Eye (tissue), 1 donor: ENCODE data around the gene RNF212.
A peak's percentile ranks its signal among the peaks of the same experiment; 100 is the strongest.

Experiments used
- DNase-seq: peaks from one replicate; pipeline ENCODE4 v3.0.0-alpha.2; 2015

The RNF212 gene

GRCh38 chr4:1115528-1116293, 2.3 kb upstream of the RNF212 start:
- DNase-seq: no peak

GRCh38 chr4:1112821-1113182, 562 bp downstream of the RNF212 start:
- no peak for DNase-seq

GRCh38 chr4:1112174-1112820, 1.1 kb downstream of the RNF212 start:
- DNase-seq: no peak

- no peak for DNase-seq
These were observed 2.0 kb downstream of the RNF212 start for GRCh38 chr4:1111259-1111809.

DNA sequence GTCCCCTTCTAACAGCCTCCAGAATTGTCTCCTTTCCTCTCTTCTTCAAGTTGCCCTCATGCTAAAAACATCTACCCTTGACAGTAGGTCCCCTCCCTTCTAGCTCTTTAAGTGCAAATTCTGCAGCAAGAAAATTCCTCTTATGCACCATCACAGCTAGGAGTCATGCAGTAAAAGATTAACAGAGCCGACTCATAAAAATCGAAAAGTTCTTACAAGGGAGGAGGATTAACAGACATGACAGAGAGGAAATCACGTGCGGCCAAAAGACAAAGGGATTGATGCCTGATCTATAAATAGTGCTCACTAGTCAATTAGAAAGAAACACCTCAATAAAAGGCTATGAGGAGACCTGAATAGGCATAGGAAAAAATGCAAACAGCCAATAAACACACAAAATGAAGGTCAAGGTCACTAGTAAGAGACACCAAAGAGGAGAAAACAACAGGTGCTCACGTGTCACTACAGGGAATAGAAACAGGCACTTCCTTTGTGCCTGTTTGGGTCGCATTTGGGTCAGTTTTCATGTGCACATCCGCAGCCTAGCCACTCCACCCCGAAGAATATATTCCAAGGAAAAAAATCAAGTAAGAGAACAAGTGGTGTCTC, 3.4 kb downstream of the RNF212 start:
- no peak for DNase-seq

- no peak for DNase-seq
These were observed 4.0 kb downstream of the RNF212 start for GRCh38 chr4:1109333-1109732.

- peak; percentile 86 for DNase-seq
These were observed 7.7 kb downstream of the RNF212 start for GRCh38 chr4:1105662-1106061.

- DNase-seq: no peak
These were observed 8.3 kb downstream of the RNF212 start for GRCh38 chr4:1105067-1105466.

DNA sequence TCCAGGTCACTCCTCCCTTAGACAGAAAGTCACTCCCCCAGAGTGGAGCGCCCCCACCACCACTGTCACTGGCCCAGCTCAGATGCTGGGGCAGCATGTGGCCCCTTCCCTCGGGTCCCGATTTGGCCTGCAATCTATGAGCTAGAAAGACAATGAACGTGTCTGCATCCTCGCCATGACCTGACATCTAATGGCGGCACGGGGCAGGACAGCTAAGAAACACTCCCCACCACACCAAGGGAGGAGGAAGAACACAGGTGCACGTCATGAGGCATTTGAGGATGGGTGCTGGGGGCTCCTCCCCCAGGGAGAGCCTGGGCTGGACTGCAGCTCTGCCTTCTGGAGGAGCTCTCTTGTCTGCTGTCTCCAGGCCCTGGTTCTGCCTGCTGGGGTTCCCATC, 8.7 kb downstream of the RNF212 start:
- no peak for DNase-seq

DNA sequence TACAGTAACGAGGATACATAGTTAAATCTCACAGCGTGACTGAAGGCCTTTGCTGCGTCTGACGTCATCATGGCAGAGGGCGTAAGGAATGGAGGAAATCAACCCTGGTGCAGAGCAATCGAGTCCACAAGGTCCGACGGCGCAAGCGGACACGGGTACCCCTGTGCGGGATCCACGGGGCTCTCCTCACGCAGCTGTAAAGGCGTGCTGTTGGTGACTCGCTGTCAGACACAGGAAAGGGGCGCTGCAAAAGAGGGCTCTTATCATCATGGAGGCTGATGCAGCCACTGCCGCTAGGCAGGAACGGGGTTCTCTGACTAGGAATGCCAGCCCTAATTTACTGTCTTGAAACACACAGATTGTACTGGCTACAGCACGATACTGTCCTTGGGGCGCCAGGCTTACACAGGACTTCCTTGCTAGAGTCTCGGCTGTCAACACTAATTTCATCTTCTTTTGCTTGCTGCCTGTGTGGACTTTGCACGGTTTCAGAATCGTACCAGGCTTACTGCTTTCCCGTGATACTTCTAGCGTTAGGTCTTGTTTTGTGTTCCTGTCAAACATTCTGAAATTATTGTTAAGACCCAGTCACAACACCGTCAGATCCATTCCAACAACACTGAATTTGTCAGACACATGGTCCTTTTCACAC, 13.6 kb downstream of the RNF212 start:
- peak; percentile 61 for DNase-seq

DNA sequence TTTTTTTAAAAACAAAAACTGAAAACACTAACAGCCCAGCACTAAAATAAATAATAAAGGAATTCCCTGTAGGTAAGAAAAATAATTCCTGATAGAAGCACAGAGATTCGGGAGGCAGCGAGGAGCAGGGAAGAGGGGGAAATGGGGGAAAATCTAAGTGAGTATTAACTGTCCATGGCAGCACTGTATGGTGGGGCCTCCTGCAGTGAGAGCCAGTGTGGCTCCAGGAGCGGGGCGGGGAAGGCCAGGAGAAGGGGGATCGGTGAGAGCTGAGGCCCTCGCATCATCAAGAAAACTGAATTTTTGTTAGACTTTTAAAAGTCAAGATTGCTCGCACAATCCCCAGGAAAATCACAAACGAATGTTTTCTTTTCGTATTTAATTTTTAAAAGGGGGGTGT, 14.1 kb downstream of the RNF212 start:
- DNase-seq: no peak

DNA sequence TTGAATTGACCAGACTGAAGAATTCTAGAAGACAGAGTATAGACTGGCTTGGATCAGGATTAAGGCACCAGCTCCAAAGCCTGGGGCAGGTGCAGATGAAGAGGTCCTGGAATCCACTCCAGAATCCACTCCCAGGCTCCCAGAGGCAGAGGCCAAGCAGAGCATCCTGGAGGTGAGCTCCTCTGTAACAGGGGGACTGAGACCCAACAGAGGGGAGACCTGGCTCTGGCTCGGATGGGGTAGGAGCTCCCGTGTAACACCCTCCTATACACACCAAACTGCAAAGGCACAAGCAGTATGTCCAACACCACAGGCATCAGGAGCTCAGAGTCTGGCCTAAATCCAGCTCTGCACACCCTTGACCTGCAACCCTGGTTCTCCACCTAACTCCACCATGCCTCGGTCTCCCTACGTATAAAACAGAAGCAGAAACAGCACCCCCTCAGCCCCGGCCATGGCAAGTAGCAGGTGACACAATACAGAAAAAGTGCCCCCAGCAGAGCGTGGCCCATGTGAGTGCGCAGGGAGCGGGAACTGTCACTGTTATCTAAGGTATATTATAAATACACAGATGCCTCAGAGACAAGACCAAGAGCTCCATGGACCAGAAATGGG, 14.9 kb downstream of the RNF212 start:
- no peak for DNase-seq

- DNase-seq: no peak
These were observed 15.8 kb downstream of the RNF212 start for GRCh38 chr4:1097553-1097952.

GRCh38 chr4:1096841-1097240, 16.5 kb downstream of the RNF212 start:
- DNase-seq: no peak

GRCh38 chr4:1094336-1094690, 19.1 kb downstream of the RNF212 start:
- no peak for DNase-seq

DNA sequence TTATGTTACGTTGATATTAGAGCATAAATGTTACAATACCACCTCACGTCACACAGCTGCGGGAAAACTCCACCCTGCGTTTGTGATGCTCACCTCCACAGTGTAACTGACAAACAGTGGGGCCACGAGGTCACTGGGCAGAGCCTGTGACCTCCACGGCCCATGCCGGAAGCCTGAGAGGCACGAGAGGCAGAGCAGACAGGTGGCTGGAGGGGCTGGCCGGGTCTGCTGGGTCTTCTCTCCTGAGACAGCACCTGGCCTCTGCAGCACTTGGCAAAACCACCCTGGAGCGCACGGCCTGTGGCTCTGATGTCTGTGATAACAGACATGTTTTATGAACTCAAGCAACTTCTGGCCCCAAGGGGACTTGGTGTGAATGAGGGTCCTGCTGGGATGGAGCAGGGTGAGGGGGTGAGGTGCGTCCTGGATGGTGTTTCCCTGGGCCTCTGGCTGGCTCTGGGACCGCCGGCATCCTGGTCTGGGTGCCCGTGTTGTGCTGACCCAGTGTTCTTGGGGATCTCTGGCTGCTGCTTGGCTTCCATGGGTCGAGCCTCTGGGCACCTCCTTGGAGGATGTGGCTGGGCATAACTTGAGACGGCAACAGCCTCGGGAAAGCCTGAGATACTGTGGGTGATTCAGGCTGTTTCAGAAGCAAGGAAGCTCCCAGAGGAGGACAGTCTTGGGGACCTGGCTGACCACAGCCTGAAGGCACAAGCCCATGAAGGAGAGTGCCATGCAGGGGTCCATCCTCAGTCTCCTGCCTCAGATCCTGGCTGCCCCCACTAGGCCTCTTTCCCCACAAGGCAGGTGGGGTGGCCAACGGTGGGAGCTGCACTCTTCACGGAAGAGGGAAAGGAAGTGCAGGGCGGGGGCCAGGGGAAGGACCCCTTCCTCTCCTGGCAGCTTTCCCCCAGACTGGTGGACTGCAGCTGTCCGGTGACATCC, 19.7 kb downstream of the RNF212 start:
- DNase-seq: no peak

DNA sequence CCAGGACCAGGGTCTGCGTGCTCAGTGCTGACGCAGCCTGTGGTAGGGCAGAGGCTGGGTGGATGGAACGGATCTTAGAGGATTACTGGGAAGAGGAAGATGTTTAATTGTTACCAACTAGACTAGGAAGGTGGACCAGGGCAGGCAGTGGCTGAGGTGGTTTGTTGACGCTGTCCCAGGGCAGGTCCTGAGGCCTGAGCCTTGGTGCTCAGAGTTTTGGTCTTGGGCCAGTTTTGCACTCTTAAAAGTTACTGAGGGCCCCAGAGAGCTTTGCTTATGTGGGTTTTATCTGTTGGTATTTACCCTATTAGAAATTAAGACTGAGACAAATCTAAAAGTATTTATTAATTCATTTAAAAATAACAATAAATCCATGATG, 20.4 kb downstream of the RNF212 start:
- DNase-seq: no peak

GRCh38 chr4:1092026-1092982, 21.1 kb downstream of the RNF212 start:
- DNase-seq: no peak

DNA sequence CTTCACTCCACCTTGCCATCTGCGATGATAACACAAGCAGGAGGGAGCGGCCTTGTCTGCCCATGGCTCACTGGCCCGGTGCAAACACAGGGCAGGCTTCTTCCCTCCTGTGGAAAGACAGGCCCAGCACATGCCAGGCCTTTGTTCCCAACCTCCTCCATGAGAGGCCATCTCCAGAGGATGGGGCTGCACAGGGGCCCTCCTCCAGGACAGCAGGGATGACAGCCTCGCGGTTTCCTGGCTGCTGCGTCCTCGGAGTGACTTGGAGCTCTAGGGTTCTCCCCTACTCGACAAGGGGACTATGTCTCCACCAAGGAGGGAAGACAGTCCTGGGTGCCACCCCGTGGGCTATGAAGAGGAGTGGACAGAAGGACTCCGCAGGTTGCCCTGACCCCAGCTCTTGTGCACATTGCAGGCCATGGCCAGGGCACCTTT, 21.8 kb downstream of the RNF212 start:
- no peak for DNase-seq
